ENCODE results near the gene C11orf91.

DNA sequence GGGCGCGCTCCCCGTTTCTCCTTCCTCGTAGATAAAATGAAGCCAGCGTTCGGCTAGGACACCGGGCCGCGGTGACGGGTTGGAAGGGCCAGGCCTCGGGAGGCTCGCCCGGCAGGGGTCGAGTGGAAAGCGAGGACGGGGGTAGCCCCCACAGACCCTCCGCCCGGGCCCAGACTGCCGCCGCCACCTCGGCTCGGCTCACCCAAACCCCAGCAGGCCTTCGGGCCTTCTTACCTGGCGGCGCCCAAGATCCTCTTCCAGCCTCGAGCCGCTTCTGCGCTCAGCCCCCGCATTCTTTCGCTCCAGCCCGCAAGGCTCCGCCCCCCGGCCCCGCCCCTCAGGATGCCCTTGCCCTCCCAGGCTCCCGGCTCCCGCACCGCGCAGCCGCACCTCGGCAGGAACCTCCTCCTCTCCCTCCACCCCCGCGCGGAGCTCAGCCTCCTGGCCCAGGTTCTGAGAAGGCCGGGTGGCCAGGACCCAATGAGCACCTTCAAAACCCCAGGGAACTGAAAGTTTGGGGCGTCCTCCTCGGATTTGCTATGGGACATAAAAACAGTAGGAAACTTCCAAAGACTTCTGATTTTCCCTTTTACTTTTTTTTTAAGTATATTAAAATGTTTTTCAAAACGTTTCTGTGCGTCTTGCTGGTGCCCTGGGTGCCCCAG, 35.7 kb upstream of the C11orf91 start, which contains the start of gene CD59:
- TF ChIP-seq, protein P1, sequence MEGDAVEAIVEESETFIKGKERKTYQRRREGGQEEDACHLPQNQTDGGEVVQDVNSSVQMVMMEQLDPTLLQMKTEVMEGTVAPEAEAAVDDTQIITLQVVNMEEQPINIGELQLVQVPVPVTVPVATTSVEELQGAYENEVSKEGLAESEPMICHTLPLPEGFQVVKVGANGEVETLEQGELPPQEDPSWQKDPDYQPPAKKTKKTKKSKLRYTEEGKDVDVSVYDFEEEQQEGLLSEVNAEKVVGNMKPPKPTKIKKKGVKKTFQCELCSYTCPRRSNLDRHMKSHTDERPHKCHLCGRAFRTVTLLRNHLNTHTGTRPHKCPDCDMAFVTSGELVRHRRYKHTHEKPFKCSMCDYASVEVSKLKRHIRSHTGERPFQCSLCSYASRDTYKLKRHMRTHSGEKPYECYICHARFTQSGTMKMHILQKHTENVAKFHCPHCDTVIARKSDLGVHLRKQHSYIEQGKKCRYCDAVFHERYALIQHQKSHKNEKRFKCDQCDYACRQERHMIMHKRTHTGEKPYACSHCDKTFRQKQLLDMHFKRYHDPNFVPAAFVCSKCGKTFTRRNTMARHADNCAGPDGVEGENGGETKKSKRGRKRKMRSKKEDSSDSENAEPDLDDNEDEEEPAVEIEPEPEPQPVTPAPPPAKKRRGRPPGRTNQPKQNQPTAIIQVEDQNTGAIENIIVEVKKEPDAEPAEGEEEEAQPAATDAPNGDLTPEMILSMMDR (IDR thresholded peaks at IDR 0.05; ENCODE audit: borderline replicate concordance, extremely low read depth, low read length, poor library complexity, severe bottlenecking): no peak
- no peak for TF ChIP-seq EZH2 (IDR thresholded peaks at IDR 0.05; ENCODE audit: borderline replicate concordance, low read depth, low read length, severe bottlenecking)

All from DND-41 (cell line).